ENCODE results near the gene GATB.

GATB gene

GRCh38 chr4:151808542-151808941 lies 47.7 kb upstream of the GATB start:
- DNase-seq (ENCODE audit: low spot score) = no peak
- H3K27me3 ChIP-seq (ENCODE audit: control insufficient read depth in 3 of 3, insufficient read depth in 3 of 3, low read depth in 1 of 3, low read length in 3 of 3) = peaks cover 0 to 3% (median 0%) of the 10 kb centered on the region in 3 experiments
- no peaks in the 10 kb centered on the region for H3K36me3 ChIP-seq (replicated peaks in 1 of 2; ENCODE audit: control insufficient read depth in 2 of 2, insufficient read depth in 2 of 2, low read length in 2 of 2)
- H3K27ac ChIP-seq (replicated peaks; ENCODE audit: low read length) = no peak overlapping the region
- no peak overlapping the region for H2BK12ac ChIP-seq (ENCODE audit: low read length)
- no peak overlapping the region for H2BK120ac ChIP-seq (ENCODE audit: low read depth, low read length)
- no peak overlapping the region for H3K4ac ChIP-seq (ENCODE audit: low read length)
- no peak overlapping the region for H4K8ac ChIP-seq (ENCODE audit: low read depth, low read length)
- peaks cover 0 to 5% of the 10 kb centered on the region in 2 donors for H3K4me1 ChIP-seq (ENCODE audit: control insufficient read depth in 2 of 2, insufficient read depth in 1 of 2, low read depth in 1 of 2, low read length in 2 of 2)
- H3K14ac ChIP-seq (ENCODE audit: low read length) = no peak overlapping the region
- H3K9me3 ChIP-seq (replicated peaks in 1 of 2; ENCODE audit: control insufficient read depth in 2 of 2, insufficient read depth in 1 of 2, low read depth in 1 of 2, low read length in 2 of 2) = no peaks in the 10 kb centered on the region
- no peak overlapping the region for H2BK15ac ChIP-seq (ENCODE audit: low read length)
- no peak overlapping the region for H3K4me2 ChIP-seq (ENCODE audit: insufficient read depth, low read length, poor library complexity, severe bottlenecking)
- no peak overlapping the region for H2AFZ ChIP-seq (ENCODE audit: low read length)
- H3K79me1 ChIP-seq (ENCODE audit: low read depth, low read length) = no peaks in the 10 kb centered on the region
- no peak overlapping the region for H3K18ac ChIP-seq (ENCODE audit: low read length)
- no peak overlapping the region for H2BK5ac ChIP-seq (ENCODE audit: low read length)
- H4K91ac ChIP-seq (ENCODE audit: low read depth, low read length, poor library complexity) = no peak overlapping the region
- H3K23ac ChIP-seq (ENCODE audit: low read depth, low read length, poor library complexity) = no peak overlapping the region
- no peak overlapping the region for H3K4me3 ChIP-seq (ENCODE audit: low read length in 2 of 2)
- no peak overlapping the region for H2AK5ac ChIP-seq (ENCODE audit: low read depth, low read length)
- no peak overlapping the region for H3K9ac ChIP-seq (ENCODE audit: low read depth, low read length, poor library complexity)
- WGBS, 2 donors (ENCODE audit: extremely low coverage in 2 of 2, insufficient read length in 2 of 2, insufficient replicate concordance in 1 of 2) = no CpG with 5 or more reads among the region's 4 CpGs

- no peak for DNase-seq (ENCODE audit: low spot score)
- no peak overlapping the region for H2BK120ac ChIP-seq (ENCODE audit: low read depth, low read length)
Observed at GRCh38 chr4:151808120-151808529, 47.3 kb upstream of the GATB start.

GRCh38 chr4:151807220-151807619 lies 46.4 kb upstream of the GATB start:
- Histone ChIP-seq H2AK5ac (ENCODE audit: low read depth, low read length) (peak overlapping the region; percentile 9), H3K14ac (ENCODE audit: low read length) (no peak overlapping the region), H3K23ac (ENCODE audit: low read depth, low read length, poor library complexity) (no peak overlapping the region), H4K8ac (ENCODE audit: low read depth, low read length) (no peak overlapping the region), H3K9ac (ENCODE audit: low read depth, low read length, poor library complexity) (no peak overlapping the region), H3K4me3 (ENCODE audit: low read length in 2 of 2) (no peak overlapping the region), H3K79me1 (ENCODE audit: low read depth, low read length) (no peaks in the 10 kb centered on the region), H2BK15ac (ENCODE audit: low read length) (no peak overlapping the region), H3K4me1 (ENCODE audit: control insufficient read depth in 2 of 2, insufficient read depth in 1 of 2, low read depth in 1 of 2, low read length in 2 of 2) (peaks cover 0 to 5% of the 10 kb centered on the region in 2 donors), H2BK5ac (ENCODE audit: low read length) (no peak overlapping the region), H3K27ac (replicated peaks; ENCODE audit: low read length) (no peak overlapping the region), H3K18ac (ENCODE audit: low read length) (peak overlapping the region; percentile 66), H2AFZ (ENCODE audit: low read length) (no peak overlapping the region), H4K91ac (ENCODE audit: low read depth, low read length, poor library complexity) (no peak overlapping the region), H3K4me2 (ENCODE audit: insufficient read depth, low read length, poor library complexity, severe bottlenecking) (no peak overlapping the region), H3K4ac (ENCODE audit: low read length) (no peak overlapping the region), H3K9me3 (replicated peaks in 1 of 2; ENCODE audit: control insufficient read depth in 2 of 2, insufficient read depth in 1 of 2, low read depth in 1 of 2, low read length in 2 of 2) (no peaks in the 10 kb centered on the region), H2BK120ac (ENCODE audit: low read depth, low read length) (no peak overlapping the region), H3K36me3 (replicated peaks in 1 of 2; ENCODE audit: control insufficient read depth in 2 of 2, insufficient read depth in 2 of 2, low read length in 2 of 2) (no peaks in the 10 kb centered on the region), H2BK12ac (ENCODE audit: low read length) (no peak overlapping the region), H3K27me3 (ENCODE audit: control insufficient read depth in 3 of 3, insufficient read depth in 3 of 3, low read depth in 1 of 3, low read length in 3 of 3) (peaks cover 0 to 3% (median 0%) of the 10 kb centered on the region in 3 experiments)
- no CpG with 5 or more reads among the region's 7 CpGs for WGBS, 2 donors (ENCODE audit: extremely low coverage in 2 of 2, insufficient read length in 2 of 2, insufficient replicate concordance in 1 of 2)
- DNase-seq (ENCODE audit: low spot score) = no peak

More at GRCh38 chr4:151808120-151808529, 47.3 kb upstream of the GATB start:
- no CpG with 5 or more reads among the region's 9 CpGs for WGBS, 2 donors (ENCODE audit: extremely low coverage in 2 of 2, insufficient read length in 2 of 2, insufficient replicate concordance in 1 of 2)
- H3K79me1 ChIP-seq (ENCODE audit: low read depth, low read length) = no peaks in the 10 kb centered on the region
- H3K27ac ChIP-seq (replicated peaks; ENCODE audit: low read length) = no peak overlapping the region
- no peak overlapping the region for H3K4me2 ChIP-seq (ENCODE audit: insufficient read depth, low read length, poor library complexity, severe bottlenecking)
- peaks cover 0 to 3% (median 0%) of the 10 kb centered on the region in 3 experiments for H3K27me3 ChIP-seq (ENCODE audit: control insufficient read depth in 3 of 3, insufficient read depth in 3 of 3, low read depth in 1 of 3, low read length in 3 of 3)
- H3K4ac ChIP-seq (ENCODE audit: low read length) = no peak overlapping the region
- H3K4me3 ChIP-seq (ENCODE audit: low read length in 2 of 2) = no peak overlapping the region
- no peak overlapping the region for H3K9ac ChIP-seq (ENCODE audit: low read depth, low read length, poor library complexity)
- peaks cover 0 to 5% of the 10 kb centered on the region in 2 donors for H3K4me1 ChIP-seq (ENCODE audit: control insufficient read depth in 2 of 2, insufficient read depth in 1 of 2, low read depth in 1 of 2, low read length in 2 of 2)
- H2AFZ ChIP-seq (ENCODE audit: low read length) = no peak overlapping the region
- H2AK5ac ChIP-seq (ENCODE audit: low read depth, low read length) = no peak overlapping the region
- no peak overlapping the region for H2BK15ac ChIP-seq (ENCODE audit: low read length)
- no peak overlapping the region for H2BK5ac ChIP-seq (ENCODE audit: low read length)
- H4K91ac ChIP-seq (ENCODE audit: low read depth, low read length, poor library complexity) = no peak overlapping the region
- H3K23ac ChIP-seq (ENCODE audit: low read depth, low read length, poor library complexity) = no peak overlapping the region
- no peak overlapping the region for H3K14ac ChIP-seq (ENCODE audit: low read length)
- no peak overlapping the region for H4K8ac ChIP-seq (ENCODE audit: low read depth, low read length)
- no peaks in the 10 kb centered on the region for H3K9me3 ChIP-seq (replicated peaks in 1 of 2; ENCODE audit: control insufficient read depth in 2 of 2, insufficient read depth in 1 of 2, low read depth in 1 of 2, low read length in 2 of 2)
- no peaks in the 10 kb centered on the region for H3K36me3 ChIP-seq (replicated peaks in 1 of 2; ENCODE audit: control insufficient read depth in 2 of 2, insufficient read depth in 2 of 2, low read length in 2 of 2)
- no peak overlapping the region for H3K18ac ChIP-seq (ENCODE audit: low read length)
- H2BK12ac ChIP-seq (ENCODE audit: low read length) = no peak overlapping the region

- Histone ChIP-seq H2BK5ac (ENCODE audit: low read length) (no peak overlapping the region), H3K23ac (ENCODE audit: low read depth, low read length, poor library complexity) (no peak overlapping the region), H2AFZ (ENCODE audit: low read length) (peak overlapping the region; percentile 5), H3K4me3 (ENCODE audit: low read length in 2 of 2) (no peak overlapping the region), H2AK5ac (ENCODE audit: low read depth, low read length) (no peak overlapping the region), H3K4ac (ENCODE audit: low read length) (no peak overlapping the region), H3K79me1 (ENCODE audit: low read depth, low read length) (no peaks in the 10 kb centered on the region), H3K27ac (replicated peaks; ENCODE audit: low read length) (no peak overlapping the region), H3K27me3 (ENCODE audit: control insufficient read depth in 3 of 3, insufficient read depth in 3 of 3, low read depth in 1 of 3, low read length in 3 of 3) (peaks cover 0 to 3% (median 0%) of the 10 kb centered on the region in 3 experiments), H4K8ac (ENCODE audit: low read depth, low read length) (no peak overlapping the region), H2BK15ac (ENCODE audit: low read length) (no peak overlapping the region), H3K4me2 (ENCODE audit: insufficient read depth, low read length, poor library complexity, severe bottlenecking) (no peak overlapping the region), H2BK120ac (ENCODE audit: low read depth, low read length) (no peak overlapping the region), H3K9ac (ENCODE audit: low read depth, low read length, poor library complexity) (no peak overlapping the region), H3K4me1 (ENCODE audit: control insufficient read depth in 2 of 2, insufficient read depth in 1 of 2, low read depth in 1 of 2, low read length in 2 of 2) (peaks cover 0 to 5% of the 10 kb centered on the region in 2 donors), H3K18ac (ENCODE audit: low read length) (no peak overlapping the region), H3K14ac (ENCODE audit: low read length) (no peak overlapping the region), H4K91ac (ENCODE audit: low read depth, low read length, poor library complexity) (no peak overlapping the region), H2BK12ac (ENCODE audit: low read length) (no peak overlapping the region), H3K36me3 (replicated peaks in 1 of 2; ENCODE audit: control insufficient read depth in 2 of 2, insufficient read depth in 2 of 2, low read length in 2 of 2) (no peaks in the 10 kb centered on the region), H3K9me3 (replicated peaks in 1 of 2; ENCODE audit: control insufficient read depth in 2 of 2, insufficient read depth in 1 of 2, low read depth in 1 of 2, low read length in 2 of 2) (no peaks in the 10 kb centered on the region)
- DNase-seq (ENCODE audit: low spot score) = no peak
- WGBS, 2 donors (ENCODE audit: extremely low coverage in 2 of 2, insufficient read length in 2 of 2, insufficient replicate concordance in 1 of 2) = no CpG with 5 or more reads among the region's 6 CpGs
Observed at GRCh38 chr4:151806511-151806927, 45.7 kb upstream of the GATB start.

Measured in neuronal stem cell (in vitro differentiated cells).